Esophagus muscularis mucosa (tissue), 3 donors: ENCODE results near the gene MANEAL.

ENCODE experiments used
- POLR2A ChIP-seq: fragments of 450-650 bp; IDR thresholded peaks from one replicate; pipeline ENCODE4 v1.6.1; 2017; ENCODE audit warnings: antibody characterized with exemption, moderate library complexity, mild to moderate bottlenecking, low read depth
- POLR2AphosphoS5 ChIP-seq, 2 donors: sonication (generic); formaldehyde crosslinking; IDR thresholded peaks; one replicate each; pipeline ENCODE4 v1.6.1; 2017; ENCODE audit warnings: antibody characterized with exemption in 2 of 2
- TF ChIP-seq, protein P1 (sequence below), 3 experiments: fragments of 200-600 bp in 2 of 3; fragments of 450-650 bp in 1 of 3; sonication (generic) in 2 of 3; IDR thresholded peaks; one replicate each; pipeline ENCODE4 v1.5.1; 2017 to 2019; ENCODE audit warnings: antibody characterized with exemption in 3 of 3, mild to moderate bottlenecking in 2 of 3, moderate library complexity in 1 of 3

DNA sequence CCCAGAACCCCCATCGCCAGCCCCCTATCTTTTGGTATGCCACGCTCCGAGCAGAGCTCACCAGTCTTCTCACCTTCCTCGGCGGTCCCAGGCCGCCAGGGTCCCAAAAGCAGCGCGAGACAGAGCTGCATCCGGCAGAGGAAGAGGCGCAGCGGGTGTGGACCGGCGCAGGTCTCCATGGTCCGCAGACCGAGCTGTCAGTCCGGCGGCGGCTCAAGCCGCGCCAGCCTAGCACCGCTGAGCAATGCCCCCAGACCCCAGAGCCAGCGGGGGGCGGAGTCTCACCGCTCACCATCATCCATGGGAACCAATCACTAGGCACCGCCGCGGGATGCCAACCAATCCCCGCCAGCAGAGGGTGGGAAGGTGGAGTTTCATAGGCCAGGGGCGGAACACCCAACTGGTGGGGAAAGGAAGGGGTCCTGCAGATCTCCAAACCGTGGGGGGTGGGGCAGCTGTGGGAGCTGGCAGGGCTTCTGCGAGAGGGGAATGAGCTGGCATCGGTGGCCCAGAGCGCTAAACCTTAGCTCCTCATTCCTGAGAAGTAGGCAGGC, 28.7 kb upstream of the MANEAL start, which contains the start of gene EPHA10:
- no peak for TF ChIP-seq POLR2AphosphoS5 (IDR thresholded peaks at IDR 0.05)
- TF ChIP-seq, protein P1, sequence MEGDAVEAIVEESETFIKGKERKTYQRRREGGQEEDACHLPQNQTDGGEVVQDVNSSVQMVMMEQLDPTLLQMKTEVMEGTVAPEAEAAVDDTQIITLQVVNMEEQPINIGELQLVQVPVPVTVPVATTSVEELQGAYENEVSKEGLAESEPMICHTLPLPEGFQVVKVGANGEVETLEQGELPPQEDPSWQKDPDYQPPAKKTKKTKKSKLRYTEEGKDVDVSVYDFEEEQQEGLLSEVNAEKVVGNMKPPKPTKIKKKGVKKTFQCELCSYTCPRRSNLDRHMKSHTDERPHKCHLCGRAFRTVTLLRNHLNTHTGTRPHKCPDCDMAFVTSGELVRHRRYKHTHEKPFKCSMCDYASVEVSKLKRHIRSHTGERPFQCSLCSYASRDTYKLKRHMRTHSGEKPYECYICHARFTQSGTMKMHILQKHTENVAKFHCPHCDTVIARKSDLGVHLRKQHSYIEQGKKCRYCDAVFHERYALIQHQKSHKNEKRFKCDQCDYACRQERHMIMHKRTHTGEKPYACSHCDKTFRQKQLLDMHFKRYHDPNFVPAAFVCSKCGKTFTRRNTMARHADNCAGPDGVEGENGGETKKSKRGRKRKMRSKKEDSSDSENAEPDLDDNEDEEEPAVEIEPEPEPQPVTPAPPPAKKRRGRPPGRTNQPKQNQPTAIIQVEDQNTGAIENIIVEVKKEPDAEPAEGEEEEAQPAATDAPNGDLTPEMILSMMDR (IDR thresholded peaks at IDR 0.05): no peak
- TF ChIP-seq POLR2A: no peak
